CMK (cell line): ENCODE data around the gene HSPA9.

Experiments
- DNase-seq: peaks from one replicate; pipeline ENCODE4 v3.0.0-alpha.2; 2010; ENCODE audit warnings: low read depth

HSPA9 gene

GRCh38 chr5:138575194-138576015 is at the start of gene HSPA9:
HSPA9 (minus strand) TSS chr5:138575401; CDS start chr5:138575318, 83 bp downstream.
- DNase-seq: peak; percentile 97

- DNase-seq: no peak
These were observed 47.9 kb upstream of the HSPA9 start for GRCh38 chr5:138623053-138623452.

DNA sequence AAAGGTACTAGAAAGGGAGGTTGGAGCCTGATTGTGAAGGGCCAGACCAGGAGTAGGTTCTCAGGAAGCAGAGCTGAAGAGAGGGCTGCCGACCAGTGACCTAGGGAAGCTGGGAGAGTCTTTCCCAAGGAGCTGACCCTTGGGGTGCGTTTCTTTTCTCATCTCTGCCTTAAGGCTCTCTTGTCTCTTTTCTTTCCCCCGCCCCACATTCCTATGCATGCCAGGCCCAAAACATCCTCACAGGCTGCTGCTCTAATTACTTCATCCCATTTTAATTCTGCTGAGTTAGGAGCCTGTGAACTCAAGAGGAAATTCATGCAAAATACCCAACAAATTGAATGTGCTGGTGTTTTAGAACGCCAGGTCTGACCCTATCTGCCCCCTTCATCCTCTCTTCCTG is 46.9 kb upstream of the HSPA9 start:
- DNase-seq: no peak

DNA sequence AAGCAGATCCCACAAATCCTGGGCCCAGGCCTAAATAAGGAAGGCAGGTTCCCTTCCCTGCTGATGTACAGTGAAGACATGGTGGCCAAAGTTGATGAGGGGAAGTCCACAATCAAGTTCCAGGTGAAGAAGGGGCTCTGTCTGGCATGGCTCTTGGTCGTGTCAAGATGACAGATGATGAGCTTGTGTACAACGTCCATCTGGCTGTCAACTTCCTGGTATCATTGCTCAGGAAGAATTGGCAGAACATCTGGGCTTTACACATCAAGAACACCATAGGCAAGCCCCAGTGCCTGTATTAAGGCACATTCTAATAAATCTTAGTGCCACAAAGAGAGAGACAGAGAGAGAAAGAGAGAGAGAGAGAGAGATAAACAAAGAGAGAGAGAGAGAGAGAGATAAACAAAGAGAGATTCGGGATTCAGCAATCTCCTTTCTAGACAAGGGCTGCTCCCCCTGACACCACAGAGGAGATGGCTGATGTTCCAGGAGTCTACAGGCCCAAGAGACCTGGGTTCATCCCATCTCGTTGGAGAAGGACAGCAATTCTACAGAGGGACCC is 45.5 kb upstream of the HSPA9 start:
- DNase-seq: no peak

DNA sequence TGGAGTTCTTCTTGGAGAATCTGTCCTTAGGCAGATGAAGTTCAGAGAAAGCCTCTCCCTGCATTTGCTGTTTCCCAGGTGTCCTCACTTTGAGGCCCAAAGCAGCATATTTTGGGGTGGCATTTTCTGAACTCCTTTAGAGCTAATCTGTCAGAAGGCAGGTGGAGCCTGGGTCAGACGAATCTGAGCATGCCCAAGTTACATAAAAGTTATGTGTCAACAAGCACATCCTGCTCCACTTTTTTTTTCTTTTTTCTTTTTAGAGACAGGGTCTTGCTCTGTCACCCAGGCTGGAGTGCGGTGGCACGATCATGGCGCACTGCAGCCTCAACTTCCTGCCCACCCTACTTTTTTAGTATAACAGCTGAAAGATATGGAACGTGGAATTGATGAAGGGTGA is 41.3 kb upstream of the HSPA9 start:
- no peak for DNase-seq

GRCh38 chr5:138615461-138615860 is 40.3 kb upstream of the HSPA9 start:
- no peak for DNase-seq

DNA sequence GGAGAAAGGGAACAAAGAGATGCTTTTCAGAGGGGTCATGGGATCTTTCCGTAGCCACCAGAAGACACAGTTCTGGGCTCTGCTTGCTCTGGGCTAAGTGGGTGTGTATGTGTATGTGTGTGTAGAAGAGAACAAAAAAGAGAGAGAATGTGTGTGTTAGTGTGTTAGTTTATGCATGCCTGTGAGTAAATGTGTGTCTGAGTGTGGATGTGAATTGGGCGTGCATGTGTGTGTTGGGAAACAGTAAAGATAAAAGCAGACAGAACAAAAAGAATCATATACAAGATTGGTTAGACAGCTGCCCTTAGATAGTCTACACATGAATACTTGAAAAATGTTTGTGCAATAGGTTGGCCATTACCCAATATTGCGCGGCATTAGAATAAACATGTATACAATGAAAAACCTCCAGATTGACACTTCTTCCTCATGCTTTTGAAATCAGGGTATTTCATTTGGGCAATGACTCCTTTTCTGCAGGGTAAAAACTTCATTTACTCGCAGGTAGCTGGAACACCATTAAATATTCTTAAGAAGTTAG is 36.5 kb upstream of the HSPA9 start:
- DNase-seq: no peak

DNA sequence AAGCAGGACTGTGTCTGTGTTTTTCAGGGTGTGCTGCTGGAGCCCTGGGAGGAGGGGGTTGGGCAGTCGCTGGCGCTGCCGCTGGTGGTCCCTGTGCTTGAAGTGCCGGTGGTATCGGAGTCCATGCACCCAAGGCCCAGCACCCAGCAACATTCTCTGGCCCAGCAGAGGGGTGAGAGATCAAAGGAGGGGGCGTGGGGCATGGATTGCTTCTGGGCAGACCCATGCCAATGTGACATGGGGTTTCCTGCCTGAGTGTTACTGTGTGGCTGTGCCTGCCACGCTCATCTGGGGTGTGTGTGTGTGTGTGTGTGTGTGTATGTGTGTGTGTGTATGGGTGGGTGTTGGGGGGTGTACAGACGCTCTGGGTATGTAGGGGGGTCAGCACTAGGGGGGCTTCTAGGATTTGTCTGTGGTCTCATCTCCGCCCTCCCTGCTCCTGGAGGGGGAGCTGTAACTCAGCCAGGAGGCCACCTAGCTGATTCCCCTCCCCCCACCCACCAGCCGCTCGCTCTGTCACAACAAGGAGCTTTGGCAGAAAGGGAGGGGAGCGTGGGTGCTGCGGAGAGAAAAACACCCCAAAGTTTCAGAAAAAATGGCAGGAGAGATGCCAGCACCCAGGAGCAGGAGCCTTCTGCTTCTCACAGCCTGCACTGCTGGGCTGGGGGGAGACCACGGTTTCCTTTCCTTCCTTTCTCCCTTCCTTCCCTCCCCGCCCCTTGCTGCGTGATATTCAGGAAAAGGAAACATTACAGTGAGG is 35.9 kb upstream of the HSPA9 start:
- DNase-seq: peak; percentile 4

DNA sequence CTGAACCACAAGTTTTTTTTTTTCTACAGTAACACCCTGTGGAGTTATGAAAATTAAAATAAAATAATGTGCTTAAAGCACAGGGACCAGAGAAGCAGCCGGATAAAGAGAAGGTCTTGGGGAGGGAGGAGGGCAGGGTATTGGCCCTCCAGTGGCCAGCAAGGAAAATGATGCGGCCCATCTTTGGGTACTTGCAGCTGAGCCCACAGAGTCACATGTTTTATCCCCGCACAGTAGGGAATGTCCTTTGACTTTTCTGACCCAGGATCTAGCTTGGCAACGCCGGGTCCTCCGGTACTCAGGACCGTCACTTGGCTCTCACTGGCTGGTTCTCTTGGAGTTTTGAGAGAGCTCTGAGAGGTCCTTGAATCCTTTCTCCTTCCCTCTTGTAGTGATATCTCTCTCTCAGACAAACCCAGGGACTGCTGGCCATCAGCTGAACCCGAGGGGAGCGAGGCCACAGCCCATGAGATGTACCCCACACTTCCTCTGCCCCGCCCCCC is 35.3 kb upstream of the HSPA9 start:
- peak; percentile 8 for DNase-seq

GRCh38 chr5:138606378-138607064 is 31.3 kb upstream of the HSPA9 start:
- no peak for DNase-seq

GRCh38 chr5:138605254-138605972 is 30.2 kb upstream of the HSPA9 start:
- no peak for DNase-seq

GRCh38 chr5:138604176-138604785 is 29.1 kb upstream of the HSPA9 start:
- DNase-seq: no peak

DNA sequence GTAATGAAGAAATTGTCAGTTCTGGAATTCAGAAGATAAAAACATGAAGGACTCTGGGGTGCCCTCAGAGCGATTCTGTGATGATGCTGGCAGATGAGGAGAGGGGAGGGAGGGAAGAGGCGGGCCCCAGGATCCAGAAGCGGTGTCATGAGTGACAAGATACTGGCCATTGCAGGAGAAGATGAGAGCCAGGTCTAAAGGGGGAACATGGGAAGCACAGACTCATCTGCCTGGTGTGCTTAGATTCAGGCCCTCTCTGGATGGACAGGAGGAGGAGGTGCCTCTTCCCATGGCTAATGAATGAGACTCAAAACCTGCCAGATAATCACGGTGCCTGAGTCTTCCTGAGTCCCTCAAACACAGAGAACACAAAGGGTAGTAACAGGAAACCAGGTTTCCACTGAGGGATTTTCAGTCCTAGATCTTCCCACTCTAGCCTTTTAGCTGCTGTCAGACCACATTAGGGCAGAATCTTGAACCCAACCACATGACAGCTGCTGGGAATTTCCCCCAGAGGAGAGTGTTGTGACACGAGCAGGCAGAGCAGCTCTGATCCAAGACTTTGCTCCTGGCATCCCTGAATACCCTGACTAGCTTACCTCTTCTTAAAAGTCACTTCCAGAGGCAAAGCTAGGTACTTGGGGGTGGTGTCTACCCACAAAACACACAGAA is 28.2 kb upstream of the HSPA9 start:
- no peak for DNase-seq

DNA sequence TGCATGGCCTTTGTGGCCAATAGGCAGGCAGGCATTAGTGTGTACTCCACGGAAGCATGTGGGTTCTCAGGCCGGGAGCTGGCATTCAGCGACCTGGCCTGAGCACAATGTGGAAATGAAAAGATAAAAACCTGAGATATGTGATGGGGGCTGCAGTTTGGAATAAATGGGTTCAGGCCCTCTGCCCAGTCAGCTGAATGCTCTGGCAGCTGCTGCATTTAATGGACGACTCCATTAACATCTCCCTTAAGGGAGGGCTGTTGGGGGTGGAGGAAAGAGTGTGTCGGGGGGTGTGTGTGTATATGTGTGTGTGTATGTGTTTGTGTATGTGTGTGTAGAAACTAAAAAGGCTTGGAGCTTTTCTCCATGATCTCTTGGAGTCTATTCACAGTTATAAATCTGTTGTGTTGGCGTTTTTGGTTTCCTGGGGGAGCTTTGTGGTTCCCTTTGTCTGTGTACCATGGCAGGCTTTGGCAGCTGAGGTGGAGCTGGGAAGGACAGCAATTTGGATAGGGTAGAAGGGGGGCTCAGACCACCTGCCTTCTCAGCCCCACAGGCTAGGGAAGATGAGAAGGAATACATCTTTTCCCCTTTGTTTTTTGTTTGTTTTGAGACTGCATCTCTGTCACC is 27.3 kb upstream of the HSPA9 start:
- DNase-seq: no peak

- peak; percentile 7 for DNase-seq
These were observed 26.2 kb upstream of the HSPA9 start for GRCh38 chr5:138601444-138601843.

GRCh38 chr5:138600446-138600845 is 25.2 kb upstream of the HSPA9 start:
- DNase-seq: no peak

GRCh38 chr5:138597661-138598400 is 22.6 kb upstream of the HSPA9 start:
- DNase-seq: no peak

- DNase-seq: no peak
These were observed 21.1 kb upstream of the HSPA9 start for GRCh38 chr5:138596105-138596881.
